Activated CD4-positive, alpha-beta memory T cell treated with anti-CD3 and anti-CD28 coated beads, Interleukin-2, amount 10 ng/mL, durations not matched to agents 7 days and 5 days (primary cell): ENCODE results near the gene PRDX4. TPM values are rescaled to one million over a fixed set of nuclear protein-coding genes. Genes with fewer than 3 reads are reported as not detected.
A peak's percentile ranks its signal among the peaks of the same experiment; 100 is the strongest.
"Not testable (repeated sequence)": the region's sequence is repeated elsewhere in the genome, so short reads cannot be mapped to it uniquely, and the experiment has no call there.

Experiments used
- CTCF ChIA-PET: fragments of 350-600 bp; sonication (Branson Sonifier 250); formaldehyde crosslinking; loops from one replicate; lab custom pipeline; 2021; ENCODE audit warnings: antibody characterized with exemption, inconsistent platforms; lab: Charles Lee
- POLR2A ChIA-PET: fragments of 350-600 bp; sonication (Branson Sonifier 250); formaldehyde crosslinking; loops from one replicate; lab custom pipeline; 2021; ENCODE audit warnings: antibody characterized with exemption; lab: Charles Lee
- DNase-seq: peaks from one replicate; pipeline ENCODE4 v3.0.0-alpha.2; 2020
- H3K27ac Mint-ChIP-seq: one replicate; pipeline ENCODE4 v1.8.0; 2021; ENCODE audit warnings: mild to moderate bottlenecking, mixed read lengths
- H3K27me3 Mint-ChIP-seq: one replicate; pipeline ENCODE4 v1.8.0; 2021; ENCODE audit warnings: mixed read lengths
- H3K36me3 Mint-ChIP-seq: one replicate; pipeline ENCODE4 v1.8.0; 2021; ENCODE audit warnings: low read depth, mixed read lengths
- H3K4me1 Mint-ChIP-seq: one replicate; pipeline ENCODE4 v1.8.0; 2021; ENCODE audit warnings: mixed read lengths
- H3K4me3 Mint-ChIP-seq: one replicate; pipeline ENCODE4 v1.8.0; 2021; ENCODE audit warnings: mild to moderate bottlenecking, mixed read lengths
- H3K9me3 Mint-ChIP-seq: one replicate; pipeline ENCODE4 v1.8.0; 2021; ENCODE audit warnings: mixed read lengths
- total RNA-seq, 2 experiments: library from RNA; stranded (reverse); gene quantifications; one replicate each; pipeline ENCODE4 v1.2.3, GENCODE V29; 2021

PRDX4 gene
- total RNA-seq, 2 experiments from 2014 or later = 34.8 to 35.0 TPM

GRCh38 chrX:23660083-23660765, 7.1 kb upstream of the PRDX4 start:
- H3K9me3 Mint-ChIP-seq, H3K27me3 Mint-ChIP-seq, DNase-seq, POLR2A ChIA-PET, H3K36me3 Mint-ChIP-seq, H3K4me3 Mint-ChIP-seq, CTCF ChIA-PET, H3K27ac Mint-ChIP-seq: not testable (repeated sequence)
- H3K4me1 Mint-ChIP-seq = peaks cover 25% of the 10 kb centered on the region

- H3K36me3 Mint-ChIP-seq = no peaks in the 10 kb centered on the region
- H3K4me1 Mint-ChIP-seq = peaks cover 25% of the 10 kb centered on the region
- no peaks in the 10 kb centered on the region for H3K27me3 Mint-ChIP-seq
- ChIA-PET POLR2A (no interaction called here), CTCF (no interaction called here)
- H3K27ac Mint-ChIP-seq = no peak overlapping the region
- no peak overlapping the region for H3K4me3 Mint-ChIP-seq
- DNase-seq = no peak
- H3K9me3 Mint-ChIP-seq = no peaks in the 10 kb centered on the region
Observed at GRCh38 chrX:23660766-23661132, 6.5 kb upstream of the PRDX4 start.

DNA sequence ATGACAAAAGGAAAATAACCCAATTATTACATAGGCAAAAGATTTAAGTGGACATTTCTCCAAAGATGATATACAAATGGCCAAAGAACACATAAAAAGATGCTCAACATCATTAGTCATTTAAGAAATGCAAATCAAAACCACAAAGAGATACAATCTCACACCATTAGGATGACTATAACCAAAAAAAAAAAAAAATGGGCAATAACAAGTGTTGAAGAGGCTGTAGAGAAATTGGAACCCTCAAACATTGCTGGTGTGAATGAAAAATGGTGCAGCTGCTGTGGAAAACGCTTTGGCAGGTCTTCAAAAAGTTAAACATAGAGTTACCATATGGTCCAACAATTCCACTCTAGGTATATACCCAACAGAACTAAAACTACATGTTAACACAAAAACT, 5.6 kb upstream of the PRDX4 start:
- H3K27me3 Mint-ChIP-seq = no peaks in the 10 kb centered on the region
- no peaks in the 10 kb centered on the region for H3K36me3 Mint-ChIP-seq
- no peaks in the 10 kb centered on the region for H3K9me3 Mint-ChIP-seq
- CTCF ChIA-PET = no interaction called here
- no peak for DNase-seq
- H3K27ac Mint-ChIP-seq = no peak overlapping the region
- peaks cover 33% of the 10 kb centered on the region for H3K4me1 Mint-ChIP-seq
- POLR2A ChIA-PET = no interaction called here
- H3K4me3 Mint-ChIP-seq = no peak overlapping the region

DNA sequence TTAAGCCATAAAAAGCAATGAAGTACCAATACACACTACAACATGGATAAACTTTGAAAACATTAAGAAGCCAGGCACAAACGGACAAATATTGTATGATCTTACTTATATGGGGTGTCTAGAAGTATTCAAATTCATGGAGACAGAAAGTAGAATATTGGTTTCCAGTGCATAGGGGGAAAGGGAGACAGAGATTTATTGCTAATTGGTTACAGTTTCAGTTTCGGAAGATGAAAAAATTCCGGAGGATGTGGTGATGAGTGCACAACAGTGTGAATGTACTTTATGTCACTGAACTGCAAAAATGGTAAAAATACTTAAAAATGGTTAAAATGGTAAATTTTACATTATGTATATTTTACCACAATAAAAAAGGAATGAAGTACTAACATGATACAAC, 5.1 kb upstream of the PRDX4 start:
- POLR2A ChIA-PET = no interaction called here
- Mint-ChIP-seq H3K4me1 (peaks cover 36% of the 10 kb centered on the region), H3K9me3 (no peaks in the 10 kb centered on the region), H3K27me3 (no peaks in the 10 kb centered on the region), H3K36me3 (no peaks in the 10 kb centered on the region), H3K4me3 (no peak overlapping the region), H3K27ac (peak overlapping the region; percentile 55)
- CTCF ChIA-PET = no interaction called here
- no peak for DNase-seq

DNA sequence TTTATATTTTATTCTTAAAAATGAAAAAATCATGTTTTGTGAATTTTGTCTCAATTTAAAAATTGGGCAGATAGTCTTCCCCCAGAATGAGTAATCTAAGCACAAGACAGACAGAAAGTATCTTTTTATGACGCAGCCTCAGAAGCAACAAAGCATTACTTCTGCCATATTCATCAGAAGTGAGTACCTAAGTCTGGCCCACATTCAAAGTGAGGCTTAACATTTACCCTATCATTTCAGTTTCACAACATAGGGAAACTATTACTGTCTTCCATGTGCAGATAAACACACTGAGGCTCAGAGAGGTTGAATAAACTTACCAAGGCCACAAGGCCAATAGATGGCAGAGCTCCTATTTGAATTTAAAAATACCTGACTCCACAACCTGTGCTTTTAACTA, 4.4 kb upstream of the PRDX4 start:
- Mint-ChIP-seq H3K36me3 (no peaks in the 10 kb centered on the region), H3K9me3 (no peaks in the 10 kb centered on the region), H3K4me3 (no peak overlapping the region), H3K27ac (peak overlapping the region; percentile 49), H3K27me3 (no peaks in the 10 kb centered on the region), H3K4me1 (peaks cover 37% of the 10 kb centered on the region)
- DNase-seq = no peak
- ChIA-PET CTCF (interaction anchor here (1.0 kb wide), 1 partner anchor 239 kb away, joined by 3 read pairs; no protein-coding TSS in a partner anchor), POLR2A (no interaction called here)

GRCh38 chrX:23664496-23664895, 2.8 kb upstream of the PRDX4 start:
- Mint-ChIP-seq H3K4me1 (peaks cover 45% of the 10 kb centered on the region), H3K36me3 (no peaks in the 10 kb centered on the region)
- CTCF ChIA-PET = no interaction called here

GRCh38 chrX:23666282-23666681, 1.0 kb upstream of the PRDX4 start:
- H3K36me3 Mint-ChIP-seq = peaks cover 3% of the 10 kb centered on the region
- H3K27me3 Mint-ChIP-seq = no peaks in the 10 kb centered on the region
- H3K9me3 Mint-ChIP-seq = no peaks in the 10 kb centered on the region
- CTCF ChIA-PET = no interaction called here
- DNase-seq = no peak
- H3K4me1 Mint-ChIP-seq = peaks cover 46% of the 10 kb centered on the region
- peak overlapping the region; percentile 30 for H3K4me3 Mint-ChIP-seq
- POLR2A ChIA-PET = interaction anchor here (0.7 to 3.3 kb wide), 5 partner anchors 77 to 831 kb away, joined by 4 to 17 read pairs (median 6); partner anchors contain the start of genes ACOT9, EIF2S3 and SAT1
- H3K27ac Mint-ChIP-seq = no peak overlapping the region

More at GRCh38 chrX:23664496-23664895, 2.8 kb upstream of the PRDX4 start:
- Mint-ChIP-seq H3K27me3 (no peaks in the 10 kb centered on the region), H3K27ac (no peak overlapping the region), H3K9me3 (no peaks in the 10 kb centered on the region), H3K4me3 (no peak overlapping the region)
- POLR2A ChIA-PET = no interaction called here
- DNase-seq = no peak

DNA sequence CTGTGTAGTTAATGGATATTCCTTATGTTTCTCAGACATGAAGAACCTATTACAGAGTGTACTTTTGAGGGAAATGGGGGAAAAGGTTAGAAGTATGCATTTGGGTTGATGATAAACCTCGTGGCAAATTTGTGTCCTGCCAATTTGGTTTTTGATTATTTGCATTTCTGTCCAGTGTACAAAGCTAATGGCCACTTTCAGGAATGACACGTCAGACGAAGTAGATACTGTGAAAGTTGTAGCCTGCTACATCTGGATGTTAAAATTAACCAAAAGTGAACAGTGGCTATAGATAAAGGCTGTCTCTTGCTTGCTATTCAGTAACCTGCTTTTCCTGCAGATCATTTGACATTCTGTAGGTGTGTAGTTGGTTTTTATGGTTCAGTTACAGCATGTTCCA, 1.0 kb downstream of the PRDX4 start:
- DNase-seq = no peak
- no peaks in the 10 kb centered on the region for H3K27me3 Mint-ChIP-seq
- peaks cover 8% of the 10 kb centered on the region for H3K36me3 Mint-ChIP-seq
- peak overlapping the region; percentile 82 for H3K4me3 Mint-ChIP-seq
- ChIA-PET CTCF (interaction anchor here (1.5 kb wide), 1 partner anchor 385 kb away, joined by 4 read pairs; no protein-coding TSS in a partner anchor), POLR2A (interaction anchor here (3.3 kb wide), 1 partner anchor 115 kb away, joined by 17 read pairs; the partner anchor contains the start of gene SAT1)
- peak overlapping the region; percentile 73 for H3K27ac Mint-ChIP-seq
- no peaks in the 10 kb centered on the region for H3K9me3 Mint-ChIP-seq
- peaks cover 33% of the 10 kb centered on the region for H3K4me1 Mint-ChIP-seq

DNA sequence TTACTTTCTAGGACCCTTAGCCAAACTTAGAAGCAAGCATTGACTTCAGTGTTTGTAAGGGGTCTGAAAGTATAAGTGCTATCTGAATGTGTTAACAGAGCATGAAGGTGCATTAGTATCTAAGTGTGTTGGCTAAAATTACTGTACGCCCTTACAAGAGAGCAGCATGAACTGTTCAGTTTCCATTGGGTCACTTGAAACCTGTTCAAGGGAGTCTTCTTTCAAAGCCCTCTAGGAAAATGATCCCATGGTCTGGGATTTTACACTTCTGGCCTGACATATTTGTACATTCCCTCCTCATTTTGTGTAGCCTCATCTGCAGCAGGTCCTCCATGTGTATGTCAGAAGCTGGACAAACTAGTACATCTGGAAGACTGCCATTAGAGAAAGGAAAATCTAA, 3.2 kb downstream of the PRDX4 start:
- peaks cover 33% of the 10 kb centered on the region for H3K4me1 Mint-ChIP-seq

GRCh38 chrX:23673108-23673507, 5.8 kb downstream of the PRDX4 start:
- no peak overlapping the region for H3K27ac Mint-ChIP-seq
- H3K4me1 Mint-ChIP-seq = peaks cover 26% of the 10 kb centered on the region
- ChIA-PET POLR2A (interaction anchor here (0.9 kb wide), 1 partner anchor 381 kb away, joined by 3 read pairs; no protein-coding TSS in a partner anchor), CTCF (no interaction called here)
- no peak overlapping the region for H3K4me3 Mint-ChIP-seq
- DNase-seq = no peak
- H3K36me3 Mint-ChIP-seq = peaks cover 15% of the 10 kb centered on the region
- H3K9me3 Mint-ChIP-seq = no peaks in the 10 kb centered on the region
- H3K27me3 Mint-ChIP-seq = no peaks in the 10 kb centered on the region

More for the DNA sequence above, 3.2 kb downstream of the PRDX4 start:
- DNase-seq = no peak
- POLR2A ChIA-PET = no interaction called here
- no peaks in the 10 kb centered on the region for H3K27me3 Mint-ChIP-seq
- peaks cover 11% of the 10 kb centered on the region for H3K36me3 Mint-ChIP-seq
- no peak overlapping the region for H3K4me3 Mint-ChIP-seq
- CTCF ChIA-PET = interaction anchor here (1.4 kb wide), 1 partner anchor 113 kb away, joined by 3 read pairs; no protein-coding TSS in a partner anchor
- no peak overlapping the region for H3K27ac Mint-ChIP-seq
- no peaks in the 10 kb centered on the region for H3K9me3 Mint-ChIP-seq

DNA sequence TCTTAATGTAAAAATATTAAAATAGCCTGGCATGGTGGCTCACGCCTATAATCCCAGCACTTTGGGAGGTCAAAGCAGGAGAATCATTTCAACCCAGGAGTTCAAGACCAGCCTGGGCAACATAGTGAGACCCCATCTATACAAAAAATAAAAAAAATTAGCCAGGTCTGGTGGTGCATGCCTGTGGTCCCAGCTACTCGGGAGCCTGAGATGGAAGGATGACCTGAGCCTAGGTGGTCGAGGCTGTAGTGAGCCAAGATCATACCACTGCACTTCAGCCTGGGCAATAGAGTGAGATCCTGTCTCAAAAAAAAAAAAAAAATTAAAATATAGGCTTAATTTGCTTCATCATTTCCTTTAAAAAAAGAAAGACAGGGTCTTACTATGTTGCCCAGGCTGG, 9.2 kb downstream of the PRDX4 start:
- H3K9me3 Mint-ChIP-seq = not testable (repeated sequence)
- ChIA-PET CTCF (interaction anchor here (0.7 kb wide), 2 partner anchors 14 to 99 kb away, joined by 3 read pairs; no protein-coding TSS in a partner anchor), POLR2A (interaction anchor here (0.6 kb wide), 1 partner anchor 50 kb away, joined by 3 read pairs; no protein-coding TSS in a partner anchor)

DNA sequence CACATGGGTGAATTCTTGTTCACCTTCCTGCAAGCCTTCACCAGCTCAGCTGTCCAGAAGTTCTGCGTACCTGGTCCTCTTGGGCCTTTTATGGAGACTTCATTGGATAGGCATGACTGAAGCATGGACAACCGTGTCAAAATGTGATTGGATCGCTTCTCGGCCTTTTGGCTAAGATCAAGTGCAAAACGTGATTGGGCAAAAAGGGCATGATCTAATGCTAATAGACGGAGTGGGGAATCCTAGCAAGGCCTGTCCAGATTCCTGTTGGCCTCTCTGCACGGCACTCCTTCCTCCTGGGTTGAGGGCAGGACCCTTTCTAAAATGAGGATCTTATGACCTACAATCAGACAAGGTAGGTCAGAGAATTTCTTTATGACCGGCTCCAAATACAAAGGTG, 24.9 kb downstream of the PRDX4 start:
- Mint-ChIP-seq H3K27ac (no peak overlapping the region), H3K9me3 (no peaks in the 10 kb centered on the region), H3K36me3 (no peaks in the 10 kb centered on the region), H3K4me1 (no peaks in the 10 kb centered on the region), H3K4me3 (no peak overlapping the region), H3K27me3 (no peaks in the 10 kb centered on the region)
- no peak for DNase-seq
- CTCF ChIA-PET = interaction anchor here (1.1 to 7.7 kb wide), 2 partner anchors 210 to 362 kb away, joined by 3 to 78 read pairs; no protein-coding TSS in a partner anchor
- POLR2A ChIA-PET = interaction anchor here (0.6 kb wide), 1 partner anchor 91 kb away, joined by 3 read pairs; the partner anchor contains the start of gene SAT1

More for the DNA sequence above, 9.2 kb downstream of the PRDX4 start:
- H3K27me3 Mint-ChIP-seq, DNase-seq, H3K27ac Mint-ChIP-seq, H3K4me3 Mint-ChIP-seq: not testable (repeated sequence)
- Mint-ChIP-seq H3K4me1 (peaks cover 19% of the 10 kb centered on the region), H3K36me3 (peaks cover 14% of the 10 kb centered on the region)

DNA sequence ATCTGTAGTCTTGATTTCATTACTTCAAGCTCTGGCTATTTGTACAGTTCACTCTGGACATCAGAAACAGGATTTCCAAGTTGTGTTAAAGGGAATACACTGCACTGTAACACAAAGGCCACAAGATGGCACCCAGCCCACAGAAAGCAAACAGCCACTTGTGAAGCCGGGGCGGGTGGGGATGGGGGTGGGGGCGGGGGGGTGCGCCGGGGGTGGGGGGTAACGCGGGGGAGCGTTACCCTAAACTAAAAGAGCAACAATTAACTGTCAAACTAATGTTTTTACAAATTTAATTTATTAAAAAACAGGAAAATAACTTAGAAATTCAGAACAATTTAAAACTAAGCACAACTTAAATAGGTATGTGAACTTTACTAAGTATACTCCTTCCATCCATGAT, 27.3 kb downstream of the PRDX4 start:
- peak; percentile 44 for DNase-seq
- no peaks in the 10 kb centered on the region for H3K9me3 Mint-ChIP-seq
- H3K27me3 Mint-ChIP-seq = no peaks in the 10 kb centered on the region
- H3K4me1 Mint-ChIP-seq = no peaks in the 10 kb centered on the region
- no peak overlapping the region for H3K4me3 Mint-ChIP-seq
- no peak overlapping the region for H3K27ac Mint-ChIP-seq
- ChIA-PET POLR2A (interaction anchor here (1.3 kb wide), 1 partner anchor 207 kb away, joined by 4 read pairs; no protein-coding TSS in a partner anchor), CTCF (interaction anchor here (0.7 to 7.7 kb wide), 6 partner anchors 13 to 360 kb away, joined by 3 to 78 read pairs (median 4); partner anchors contain the start of gene SAT1)
- no peaks in the 10 kb centered on the region for H3K36me3 Mint-ChIP-seq
